A673 (cell line): ENCODE measurements around the gene SVIL. TPM values are rescaled to one million over a fixed set of nuclear protein-coding genes. Genes with fewer than 3 reads are reported as not detected.
"Not testable (repeated sequence)": the region's sequence is repeated elsewhere in the genome, so short reads cannot be mapped to it uniquely, and the experiment has no call there.

Experiments
- BruUV-seq: library from RNA; stranded (reverse); fragments of 400-500 nt; replicated peaks from 2 replicates; lab custom pipeline; 2021; lab: Mats Ljungman, UMichigan
- CTCF ChIA-PET: fragments of 300-600 bp; sonication (Branson Sonifier 250); formaldehyde crosslinking; loops from one replicate; lab custom pipeline; 2022; ENCODE audit warnings: antibody characterized with exemption; lab: Charles Lee
- POLR2A ChIA-PET: fragments of 300-600 bp; sonication (Branson Sonifier 250); formaldehyde crosslinking; loops from one replicate; lab custom pipeline; 2022; ENCODE audit warnings: antibody characterized with exemption; ENCODE audit not compliant: low non-redundant PET; lab: Charles Lee
- DNase-seq: peaks from one replicate; pipeline ENCODE4 v3.0.0-alpha.2; 2015; ENCODE audit warnings: low spot score
- H3K27ac ChIP-seq: fragments of 200-600 bp; sonication (generic); 2 replicates; pipeline ENCODE4 v1.5.1; 2016; ENCODE audit warnings: mixed run types, low read depth, mild to moderate bottlenecking, mixed read lengths, antibody characterized with exemption, low read length; ENCODE audit not compliant: poor library complexity, severe bottlenecking
- H3K27me3 ChIP-seq: fragments of 200-600 bp; sonication (generic); replicated peaks from 2 replicates; pipeline ENCODE4 v1.6.1; 2017; ENCODE audit warnings: mixed run types, low read depth, mild to moderate bottlenecking, mixed read lengths, antibody characterized with exemption, low read length; ENCODE audit not compliant: insufficient read depth, poor library complexity
- H3K36me3 ChIP-seq: fragments of 200-600 bp; sonication (generic); 2 replicates; pipeline ENCODE4 v1.6.1; 2016; ENCODE audit warnings: mixed run types, mild to moderate bottlenecking, mixed read lengths, antibody characterized with exemption, low read length; ENCODE audit not compliant: insufficient read depth, poor library complexity, severe bottlenecking
- H3K4me1 ChIP-seq: fragments of 200-600 bp; sonication (generic); 2 replicates; pipeline ENCODE4 v1.6.1; 2017; ENCODE audit warnings: mixed run types, mild to moderate bottlenecking, mixed read lengths, antibody characterized with exemption, low read length; ENCODE audit not compliant: insufficient read depth, poor library complexity, severe bottlenecking
- H3K4me3 ChIP-seq: fragments of 200-600 bp; sonication (generic); 2 replicates; pipeline ENCODE4 v1.5.1; 2016; ENCODE audit warnings: low read depth, mixed run types, mild to moderate bottlenecking, mixed read lengths, low read length; ENCODE audit not compliant: poor library complexity, severe bottlenecking
- H3K9me3 ChIP-seq: fragments of 200-600 bp; sonication (generic); 2 replicates; pipeline ENCODE4 v1.6.1; 2016; ENCODE audit warnings: mixed run types, low read depth, mild to moderate bottlenecking, mixed read lengths, antibody characterized with exemption, low read length; ENCODE audit not compliant: poor library complexity, severe bottlenecking
- CTCF ChIP-seq: fragments of 300-800, 200-600 bp; sonication (generic); conservative IDR thresholded peaks from 2 replicates; pipeline ENCODE4 v1.5.1; 2017; ENCODE audit warnings: low read depth, mild to moderate bottlenecking, antibody characterized with exemption, low read length, moderate library complexity, mixed read lengths
- EZH2 ChIP-seq: fragments of 200-600 bp; sonication (generic); IDR thresholded peaks from 2 replicates; pipeline ENCODE4 v1.6.1; 2017; ENCODE audit warnings: borderline replicate concordance, low read depth, mild to moderate bottlenecking, mixed read lengths, antibody characterized with exemption, low read length; ENCODE audit not compliant: poor library complexity, severe bottlenecking
- intact Hi-C: fragments of 100-400 bp; cut with micrococcal nuclease; formaldehyde crosslinking; loops from one replicate; pipeline ENCODE4 v1.10.0; 2022; ENCODE audit not compliant: unreplicated experiment
- total RNA-seq: library from RNA; stranded (reverse); gene quantifications from 2 replicates; pipeline ENCODE4 v1.2.3, GENCODE V29; 2021

SVIL gene
- total RNA-seq, 1 experiment from 2014 or later, result 31.9 TPM

GRCh38 chr10:29486433-29486832 lies 148.3 kb downstream of the SVIL start:
- BruUV-seq, result no TSS peak
- no peaks in the 10 kb centered on the region for H3K9me3 ChIP-seq
- ChIA-PET POLR2A (no interaction called here), CTCF (no interaction called here)
- no peak for DNase-seq
- no peak for TF ChIP-seq EZH2
- TF ChIP-seq CTCF, result no peak
- no peak overlapping the region for H3K4me3 ChIP-seq
- no peak overlapping the region for H3K27ac ChIP-seq
- H3K4me1 ChIP-seq, result peaks cover 39% of the 10 kb centered on the region
- peaks cover 4% of the 10 kb centered on the region for H3K36me3 ChIP-seq
- no peaks in the 10 kb centered on the region for H3K27me3 ChIP-seq
- intact Hi-C loops, result no loop called here

- H3K4me3 ChIP-seq, H3K9me3 ChIP-seq, H3K27me3 ChIP-seq, CTCF ChIA-PET, H3K36me3 ChIP-seq, POLR2A ChIA-PET, BruUV-seq, DNase-seq: not testable (repeated sequence)
- H3K27ac ChIP-seq, result peak overlapping the region; percentile 98
- intact Hi-C loops, result loop anchor here (5.0 kb wide), 1 partner anchor 37 kb away; no protein-coding TSS in a partner anchor
- peaks cover 57% of the 10 kb centered on the region for H3K4me1 ChIP-seq
Observed at GRCh38 chr10:29484677-29485076, 150.1 kb downstream of the SVIL start.

- Histone ChIP-seq H3K4me3 (peak overlapping the region; percentile 25), H3K9me3 (no peaks in the 10 kb centered on the region), H3K27ac (peak overlapping the region; percentile 98), H3K27me3 (no peaks in the 10 kb centered on the region), H3K4me1 (peaks cover 71% of the 10 kb centered on the region), H3K36me3 (no peaks in the 10 kb centered on the region)
- DNase-seq, result peak; percentile 93
- BruUV-seq, result TSS peak; percentile 96
- ChIA-PET CTCF (interaction anchor here (0.6 to 2.1 kb wide), 4 partner anchors 13 to 1601 kb away, joined by 3 to 9 read pairs (median 6); no protein-coding TSS in a partner anchor), POLR2A (no interaction called here)
- intact Hi-C loops, result loop anchor here (1.0 to 5.0 kb wide), 2 partner anchors 30 to 36 kb away; no protein-coding TSS in a partner anchor
- no peak for TF ChIP-seq EZH2
- TF ChIP-seq CTCF, result 0 out of 2 replicates have a peak, but pooled peaks have one; percentile 14
Observed at GRCh38 chr10:29482591-29483431, 152.0 kb downstream of the SVIL start.
